Tibial artery (tissue), 4 donors: ENCODE results near the gene ATG7.

ENCODE experiments used
- DNase-seq, 2 donors: peaks; one replicate each; pipeline ENCODE4 v3.0.0-alpha.2; 2019
- H3K27ac ChIP-seq, 2 donors: fragments of 200-600 bp; sonication (generic) in 1 of 2; 1 replicate in 1 of 2; 2 replicates in 1 of 2; pipeline ENCODE4 v1.5.1; 2018 to 2019; ENCODE audit warnings: mild to moderate bottlenecking in 1 of 2
- H3K27me3 ChIP-seq, 2 donors: fragments of 200-600 bp; sonication (generic) in 1 of 2; one replicate each; pipeline versions ENCODE4 v1.5.1 to v1.6.0; 2016 to 2019
- H3K36me3 ChIP-seq, 3 donors: fragments of 200-600 bp; sonication (generic) in 2 of 3; one replicate each; pipeline ENCODE4 v1.5.1; 2016 to 2019; ENCODE audit warnings: mild to moderate bottlenecking in 2 of 3
- H3K4me1 ChIP-seq, 4 donors: fragments of 200-600 bp; sonication (generic) in 2 of 4; 1 replicate in 3 of 4; 2 replicates in 1 of 4; pipeline ENCODE4 v1.5.1; 2016 to 2019
- H3K4me3 ChIP-seq, 2 donors: fragments of 200-600 bp; sonication (generic) in 1 of 2; 1 replicate in 1 of 2; 2 replicates in 1 of 2; pipeline ENCODE4 v1.5.1; 2018 to 2019; ENCODE audit warnings: mild to moderate bottlenecking in 2 of 2
- H3K9me3 ChIP-seq, 3 donors: fragments of 200-600 bp; sonication (generic) in 1 of 3; one replicate each; pipeline ENCODE4 v1.5.1; 2016 to 2019
- CTCF ChIP-seq, 2 experiments: fragments of 200-600 bp in 1 of 2; fragments of 450-650 bp in 1 of 2; IDR thresholded peaks; one replicate each; pipeline ENCODE4 v1.5.1; 2017 to 2019; ENCODE audit warnings: antibody characterized with exemption in 2 of 2, mild to moderate bottlenecking in 1 of 2, moderate library complexity in 1 of 2
- intact Hi-C: fragments of 100-400 bp; cut with DNase I; formaldehyde crosslinking; loops from one replicate; pipeline ENCODE4 v1.15.0; 2023; ENCODE audit warnings: low total_unique reads

The ATG7 gene

GRCh38 chr3:11604139-11604892 is 332.1 kb downstream of the ATG7 start:
- H3K4me3 ChIP-seq, result peak overlapping the region; percentile 11 to 12
- no peak for TF ChIP-seq CTCF (IDR thresholded peaks at IDR 0.05)
- H3K27ac ChIP-seq, result peak overlapping the region; percentile 81 to 91
- intact Hi-C loops, result no loop called here
- no peaks in the 10 kb centered on the region for H3K36me3 ChIP-seq
- no peak for DNase-seq
- H3K27me3 ChIP-seq, result no peaks in the 10 kb centered on the region
- no peaks in the 10 kb centered on the region for H3K9me3 ChIP-seq
- peaks cover 7 to 92% (median 59%) of the 10 kb centered on the region in 4 donors for H3K4me1 ChIP-seq

GRCh38 chr3:11605398-11605797 is 333.2 kb downstream of the ATG7 start:
- DNase-seq, result no peak
- no peaks in the 10 kb centered on the region for H3K27me3 ChIP-seq
- no peak for TF ChIP-seq CTCF (IDR thresholded peaks at IDR 0.05)
- intact Hi-C loops, result no loop called here
- H3K9me3 ChIP-seq, result no peaks in the 10 kb centered on the region
- H3K36me3 ChIP-seq, result no peaks in the 10 kb centered on the region
- H3K4me1 ChIP-seq, result peaks cover 7 to 89% (median 56%) of the 10 kb centered on the region in 4 donors
- peak overlapping the region; percentile 47 to 91 for H3K27ac ChIP-seq
- H3K4me3 ChIP-seq, result no peak overlapping the region

GRCh38 chr3:11606090-11606784 is 334.0 kb downstream of the ATG7 start:
- no peak for DNase-seq
- H3K36me3 ChIP-seq, result no peaks in the 10 kb centered on the region
- TF ChIP-seq CTCF (IDR thresholded peaks at IDR 0.05), result no peak
- no peak overlapping the region for H3K4me3 ChIP-seq
- H3K4me1 ChIP-seq, result peaks cover 0 to 89% (median 49%) of the 10 kb centered on the region in 4 donors
- H3K27ac ChIP-seq, result peak overlapping the region in 1 of 2 donors; percentile 47
- H3K9me3 ChIP-seq, result no peaks in the 10 kb centered on the region
- intact Hi-C loops, result no loop called here
- H3K27me3 ChIP-seq, result no peaks in the 10 kb centered on the region

GRCh38 chr3:11606865-11607440 is 334.8 kb downstream of the ATG7 start:
- no peak for TF ChIP-seq CTCF (IDR thresholded peaks at IDR 0.05)
- no peaks in the 10 kb centered on the region for H3K27me3 ChIP-seq
- peaks cover 0 to 89% (median 45%) of the 10 kb centered on the region in 4 donors for H3K4me1 ChIP-seq
- H3K4me3 ChIP-seq, result no peak overlapping the region
- H3K9me3 ChIP-seq, result no peaks in the 10 kb centered on the region
- H3K27ac ChIP-seq, result peak overlapping the region in 1 of 2 donors; percentile 2
- no peaks in the 10 kb centered on the region for H3K36me3 ChIP-seq
- intact Hi-C loops, result no loop called here
- DNase-seq, result no peak
